GM18858 (cell line): ENCODE measurements around the gene LTN1.
"Not testable (repeated sequence)": the region's sequence is repeated elsewhere in the genome, so short reads cannot be mapped to it uniquely, and the experiment has no call there.

Experiments
- ATAC-seq: cut with Tn5 transposase; IDR thresholded peaks from one replicate; pipeline ENCODE4 v1.9.1; 2021; ENCODE audit not compliant: unreplicated experiment

Gene LTN1

DNA sequence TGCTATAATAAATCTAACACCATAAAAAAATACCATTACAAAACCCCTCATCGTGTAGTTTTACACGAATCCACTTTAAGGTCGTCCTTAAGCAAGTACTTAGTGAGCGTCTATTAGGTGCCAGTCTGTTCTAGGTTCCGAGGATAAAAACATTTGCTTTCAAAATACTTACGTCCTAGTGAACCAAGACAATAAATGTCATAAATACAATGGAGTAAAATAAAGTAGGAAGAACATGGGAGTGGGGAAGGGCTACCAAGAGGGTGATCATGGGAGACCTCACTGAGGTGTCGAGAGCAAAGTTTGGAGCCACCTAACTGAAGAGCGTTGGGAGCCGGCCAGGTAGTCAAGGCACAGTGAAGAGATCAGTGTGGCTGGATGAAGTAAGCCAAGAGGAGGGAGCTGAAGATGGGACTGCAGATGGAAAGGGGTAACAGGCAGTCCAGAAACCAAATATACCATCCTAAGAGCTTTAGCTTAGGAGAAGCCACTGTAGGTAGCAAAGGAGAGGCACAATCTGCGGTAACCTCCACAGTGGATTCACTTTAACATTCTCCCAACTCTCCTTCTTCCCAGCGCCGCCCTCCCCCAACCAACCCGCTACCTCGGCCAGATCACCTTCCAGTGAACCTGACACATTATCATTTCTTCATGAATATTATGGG is 684 bp downstream of the LTN1 start:
- ATAC-seq, result peak; percentile 1

GRCh38 chr21:28988146-28988545 is 4.5 kb downstream of the LTN1 start:
- ATAC-seq, result not testable (repeated sequence)

DNA sequence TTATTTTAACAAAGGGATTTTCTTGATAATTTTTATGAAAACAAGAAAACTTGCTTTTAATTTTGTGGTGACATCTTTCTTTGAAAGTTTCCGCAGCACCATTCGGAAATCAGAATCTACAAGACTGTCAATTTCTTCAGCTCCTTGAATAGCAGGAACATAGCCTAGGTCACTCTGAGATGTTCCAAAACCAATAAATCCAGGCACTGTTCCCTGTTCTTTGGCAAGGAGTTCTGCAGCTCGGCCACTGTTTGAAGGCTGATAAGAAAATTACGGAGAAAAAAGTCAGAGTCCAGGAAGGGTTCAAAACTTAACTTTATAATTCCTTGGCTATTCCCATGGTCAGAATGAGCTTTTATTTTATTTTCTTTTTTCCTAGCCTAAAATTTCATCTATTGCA is 6.0 kb downstream of the LTN1 start:
- no peak for ATAC-seq

- no peak for ATAC-seq
Measured at GRCh38 chr21:28982637-28983036, 10.0 kb downstream of the LTN1 start.

- no peak for ATAC-seq
Measured at GRCh38 chr21:28979092-28979491, 13.6 kb downstream of the LTN1 start.

GRCh38 chr21:28975397-28975796 is 17.3 kb downstream of the LTN1 start:
- no peak for ATAC-seq

DNA sequence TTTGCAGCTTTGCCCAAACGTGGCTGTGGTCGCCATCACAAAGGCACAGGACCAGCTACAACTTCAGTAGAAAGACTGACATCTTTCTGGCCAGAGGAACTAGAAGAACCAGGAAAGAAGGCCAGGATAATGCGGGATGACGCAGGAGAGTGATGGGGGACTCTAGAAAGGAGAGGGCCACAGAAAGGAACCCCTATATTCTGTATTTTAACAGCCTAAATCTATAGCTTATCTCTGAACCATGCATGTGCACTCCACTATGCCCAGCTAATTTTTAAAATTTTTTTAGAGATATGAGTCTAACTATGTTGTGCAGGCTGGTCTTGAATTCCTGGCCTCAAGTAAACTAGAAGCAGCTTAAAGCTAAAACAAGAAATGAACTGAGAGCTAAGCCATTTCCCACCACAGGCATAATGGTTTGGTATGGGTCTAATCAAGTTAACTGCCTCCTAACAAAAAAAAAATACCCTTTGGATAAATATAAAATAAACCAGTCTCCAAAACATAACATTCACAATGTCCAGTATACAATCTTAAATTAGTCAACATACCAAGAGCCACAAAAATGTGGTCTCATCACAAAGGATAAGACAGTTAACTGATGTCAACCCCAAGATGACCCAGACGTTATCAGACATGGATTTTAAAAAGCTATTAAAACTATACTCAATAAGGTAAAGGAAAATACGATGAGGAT is 18.0 kb downstream of the LTN1 start:
- ATAC-seq, result no peak

GRCh38 chr21:28972398-28972797 is 20.3 kb downstream of the LTN1 start:
- ATAC-seq, result no peak

DNA sequence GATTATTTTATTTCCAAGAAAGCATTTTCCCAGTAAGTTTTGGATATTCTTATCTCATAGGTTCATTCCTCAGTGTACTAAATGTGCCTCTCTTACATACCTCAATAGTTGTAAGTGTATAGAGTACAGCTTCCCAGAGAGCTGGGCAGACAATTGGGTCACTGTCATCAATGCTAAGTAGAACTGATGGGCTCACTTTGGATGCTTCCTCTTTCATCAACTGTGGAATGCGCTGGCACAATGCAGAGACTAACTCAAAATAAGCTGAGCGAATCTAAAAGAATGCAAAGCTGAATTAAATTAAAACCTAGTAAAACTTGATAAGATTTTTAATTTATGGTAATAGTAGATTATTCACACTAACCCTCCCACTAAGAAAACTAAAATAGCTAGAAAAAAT is 21.5 kb downstream of the LTN1 start:
- ATAC-seq, result no peak

GRCh38 chr21:28963831-28964230 is 28.8 kb downstream of the LTN1 start:
- ATAC-seq, result no peak

- ATAC-seq, result no peak
Measured at GRCh38 chr21:28962465-28962864, 30.2 kb downstream of the LTN1 start.

- no peak for ATAC-seq
Measured at GRCh38 chr21:28961927-28962326, 30.8 kb downstream of the LTN1 start.

DNA sequence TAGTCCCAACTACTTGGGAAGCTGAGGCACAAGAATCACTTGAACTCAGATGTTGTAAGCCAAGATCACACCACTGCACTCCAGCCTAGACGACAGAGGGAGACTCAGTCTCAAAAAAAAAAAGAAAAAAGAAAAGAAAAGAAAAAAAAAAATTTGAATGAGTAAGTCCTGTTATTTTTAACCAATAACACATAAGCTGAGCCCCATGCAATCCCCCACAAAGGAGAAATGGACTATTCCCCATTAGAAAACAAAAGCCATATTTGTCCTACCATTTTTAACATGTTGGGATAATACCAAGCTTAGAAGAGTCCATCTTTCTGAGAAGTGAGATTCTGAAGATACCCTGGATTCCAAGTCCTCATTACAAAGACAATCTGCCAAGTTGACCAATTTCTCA is 32.4 kb downstream of the LTN1 start:
- no peak for ATAC-seq

DNA sequence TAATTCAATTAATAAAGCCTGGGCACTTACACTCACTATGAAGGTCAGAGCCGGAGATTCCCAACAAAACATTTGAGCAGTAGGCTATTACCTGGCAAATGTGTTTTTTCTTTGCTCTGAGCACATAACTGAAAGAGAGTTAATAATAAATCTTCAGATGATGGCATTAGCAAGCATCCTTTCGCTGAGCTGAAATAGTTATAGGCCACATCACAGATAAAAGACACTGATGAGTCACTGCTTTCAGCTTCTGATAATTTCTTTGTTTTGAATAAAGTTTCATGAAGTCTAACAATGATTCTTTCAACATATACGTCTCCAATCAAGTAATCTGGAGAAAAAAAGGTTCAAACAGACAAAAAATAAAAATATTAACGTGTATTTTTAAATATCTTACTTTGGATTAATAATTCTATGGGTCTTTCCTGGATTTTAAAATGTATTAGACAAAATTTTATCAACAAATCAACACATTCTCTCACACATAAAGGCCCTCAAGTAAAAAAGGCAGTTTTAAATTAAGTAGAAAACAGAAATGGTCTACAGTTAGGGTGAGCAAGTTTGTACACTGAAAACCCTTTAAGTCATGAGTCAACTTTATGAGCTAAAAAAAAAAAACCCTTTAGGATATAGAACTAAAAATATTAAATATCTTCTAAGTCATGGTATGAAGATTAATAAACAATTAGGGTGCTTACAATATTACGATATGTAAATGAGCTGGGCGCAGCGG is 33.1 kb downstream of the LTN1 start:
- ATAC-seq, result no peak

GRCh38 chr21:28953247-28953646 is 39.4 kb downstream of the LTN1 start:
- ATAC-seq, result peak; percentile 81

GRCh38 chr21:28952686-28953085 is 40.0 kb downstream of the LTN1 start:
- ATAC-seq, result no peak

GRCh38 chr21:28949318-28949717 is 43.4 kb downstream of the LTN1 start:
- no peak for ATAC-seq

- ATAC-seq, result no peak
Measured at GRCh38 chr21:28944296-28944695, 48.4 kb downstream of the LTN1 start.

GRCh38 chr21:28943631-28944030 is 49.0 kb downstream of the LTN1 start:
- no peak for ATAC-seq

DNA sequence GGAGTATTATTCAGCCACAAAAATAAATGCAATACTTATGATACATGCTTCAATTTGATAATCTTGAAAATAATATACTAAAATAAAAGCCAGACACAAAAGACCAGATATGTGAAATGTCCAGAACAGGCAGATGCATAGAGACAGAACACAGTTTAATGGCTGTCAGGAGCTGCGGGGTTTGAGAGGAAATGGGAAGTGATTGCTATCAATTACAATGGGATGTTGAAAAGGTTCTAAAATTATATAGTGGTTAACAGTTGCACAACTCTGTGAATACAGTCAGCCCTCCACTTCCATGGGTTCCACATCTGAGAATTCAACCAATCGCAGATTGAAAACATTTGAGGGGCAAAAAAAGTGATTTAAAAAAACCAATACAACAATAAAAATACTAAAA is 54.0 kb downstream of the LTN1 start:
- ATAC-seq, result no peak

DNA sequence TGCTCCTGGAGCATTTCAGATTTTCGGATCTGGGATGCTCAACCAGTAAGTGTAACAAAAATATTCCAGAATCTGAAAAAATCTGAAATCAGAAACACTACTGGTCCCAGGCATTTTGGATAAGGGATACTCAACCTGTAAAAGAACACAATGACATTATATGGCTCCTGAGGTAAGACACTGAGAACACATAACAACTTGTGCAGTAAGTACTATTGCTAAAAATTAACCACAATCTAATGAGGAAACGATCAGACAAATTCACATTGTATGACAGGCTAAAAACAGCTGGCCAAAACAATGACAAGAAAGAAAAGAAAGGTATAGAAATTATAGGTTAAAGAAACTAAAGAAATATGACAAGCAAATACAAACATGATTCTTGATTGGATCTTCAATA is 54.9 kb downstream of the LTN1 start:
- ATAC-seq, result no peak

- no peak for ATAC-seq
Measured at GRCh38 chr21:28936721-28937120, 56.0 kb downstream of the LTN1 start.
